Erythroblast (primary cell): Measurements from ENCODE around the gene CCDC92.

ENCODE experiments used
- GATA1 ChIP-seq: IDR thresholded peaks from 2 replicates; pipeline ENCODE4 v1.6.1; 2011; ENCODE audit warnings: low read depth, mild to moderate bottlenecking, control low read depth, low read length, moderate library complexity
- POLR2A ChIP-seq: IDR thresholded peaks from 2 replicates; pipeline ENCODE4 v1.6.1; 2011; ENCODE audit warnings: mild to moderate bottlenecking, low read length

DNA sequence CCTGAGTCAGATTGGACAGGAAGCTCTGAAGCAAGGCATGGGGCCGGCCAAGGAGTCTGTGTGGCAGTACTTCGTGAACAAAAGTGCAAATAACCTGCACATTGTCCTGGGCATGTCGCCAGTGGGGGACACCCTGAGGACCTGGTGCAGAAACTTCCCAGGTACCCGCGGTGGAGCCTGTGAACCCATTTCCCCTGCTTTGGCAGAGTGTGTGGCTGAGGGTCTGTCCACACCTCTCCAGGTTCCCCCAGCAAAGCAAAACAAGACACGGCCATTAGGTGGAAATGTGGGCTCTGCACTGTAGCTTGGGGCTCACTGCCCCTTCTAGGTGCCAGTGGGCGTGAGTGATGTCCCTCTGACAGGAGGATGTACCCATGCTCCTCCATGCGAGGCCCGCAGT is 79.4 kb downstream of the CCDC92 start:
- TF ChIP-seq POLR2A = no peak
- TF ChIP-seq GATA1 = no peak
